Body of pancreas (tissue), 4 donors: ENCODE measurements around the gene GTF2F1. TPM values are rescaled to one million over a fixed set of nuclear protein-coding genes. Genes with fewer than 3 reads are reported as not detected.

Source experiments
- ATAC-seq: fragments of 150-250 bp; one replicate; pipeline ENCODE4 v1.9.1; 2016
- DNase-seq, 4 donors: peaks; one replicate each; pipeline ENCODE4 v3.0.0-alpha.2; 2019
- H3K27ac ChIP-seq, 4 donors: fragments of 200-600 bp; sonication (generic); 1 replicate in 3 of 4; 2 replicates in 1 of 4; pipeline versions ENCODE4 v1.5.1 to v1.6.1; 2016 to 2019; ENCODE audit warnings: mild to moderate bottlenecking in 1 of 4, mixed read lengths in 1 of 4, moderate library complexity in 1 of 4
- H3K27me3 ChIP-seq, 2 donors: fragments of 200-600 bp; sonication (generic); one replicate each; pipeline ENCODE4 v1.6.0; 2016; ENCODE audit warnings: mild to moderate bottlenecking in 1 of 2
- H3K36me3 ChIP-seq, 2 donors: fragments of 200-600 bp; sonication (generic); replicated peaks in 1 of 2; 2 replicates each; pipeline ENCODE4 v1.5.1; 2016; ENCODE audit warnings: low read depth in 2 of 2; ENCODE audit not compliant: insufficient read depth in 1 of 2
- H3K4me1 ChIP-seq: fragments of 200-600 bp; sonication (generic); one replicate; pipeline ENCODE4 v1.6.0; 2016
- H3K4me3 ChIP-seq, 2 donors: fragments of 200-600 bp; sonication (generic); 1 replicate in 1 of 2; 2 replicates in 1 of 2; pipeline ENCODE4 v1.5.1; 2016 to 2019
- H3K9me3 ChIP-seq, 3 donors: fragments of 200-600 bp; sonication (generic); 1 replicate in 2 of 3; 2 replicates in 1 of 3; pipeline ENCODE4 v1.5.1; 2016
- CTCF ChIP-seq, 7 experiments: fragments of 450-650 bp in 4 of 7; fragments of 200-600 bp in 3 of 7; sonication (generic) in 3 of 7; IDR thresholded peaks; one replicate each; pipeline ENCODE4 v1.5.1; 2016 to 2019; ENCODE audit warnings: antibody characterized with exemption in 7 of 7
- POLR2A ChIP-seq, 3 donors: fragments of 450-650 bp; IDR thresholded peaks; one replicate each; pipeline ENCODE4 v1.6.1; 2016; ENCODE audit warnings: antibody characterized with exemption in 3 of 3, mild to moderate bottlenecking in 2 of 3
- WGBS, 2 donors: methylation state at CpG; one replicate each; pipeline ENCODE4 v1.1.5; 2017; 5-methylcytosine and 5-hydroxymethylcytosine counted together
- intact Hi-C: fragments of 100-400 bp; cut with DNase I; formaldehyde crosslinking; loops from one replicate; pipeline ENCODE4 v1.15.1; 2023
- total RNA-seq, 2 donors: library from RNA; depleted of rRNA; stranded (reverse); fragments of >200 nt; gene quantifications; one replicate each; pipeline ENCODE4 v1.1.0, GENCODE V29; 2016

The GTF2F1 gene
- total RNA-seq, 2 donors from 2014 or later, result 37.4 to 51.1 TPM

DNA sequence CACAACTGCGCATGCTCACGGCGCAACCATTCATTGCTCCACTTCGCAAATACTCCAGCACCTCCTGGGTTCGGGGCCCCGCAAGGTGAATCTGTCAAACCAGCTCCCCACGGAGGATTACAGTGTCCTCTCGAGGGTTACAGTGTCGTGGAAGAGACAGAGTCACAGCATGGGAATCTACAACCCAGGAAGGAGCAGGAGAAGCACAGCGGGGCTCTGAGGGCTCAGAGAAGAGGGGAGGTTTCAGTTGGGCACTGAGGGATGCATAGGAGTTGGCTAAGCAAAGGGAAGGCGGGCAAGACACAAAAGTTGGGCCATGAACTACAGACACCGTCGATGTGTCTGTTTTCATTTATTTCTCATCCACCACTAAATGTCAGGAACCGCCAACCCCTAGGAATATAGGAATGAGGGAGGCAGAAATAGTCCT, 1.0 kb upstream of the GTF2F1 start:
- no peak for DNase-seq
- H3K27ac ChIP-seq, result peak overlapping the region; percentile 72 to 96 (median 90)

DNA sequence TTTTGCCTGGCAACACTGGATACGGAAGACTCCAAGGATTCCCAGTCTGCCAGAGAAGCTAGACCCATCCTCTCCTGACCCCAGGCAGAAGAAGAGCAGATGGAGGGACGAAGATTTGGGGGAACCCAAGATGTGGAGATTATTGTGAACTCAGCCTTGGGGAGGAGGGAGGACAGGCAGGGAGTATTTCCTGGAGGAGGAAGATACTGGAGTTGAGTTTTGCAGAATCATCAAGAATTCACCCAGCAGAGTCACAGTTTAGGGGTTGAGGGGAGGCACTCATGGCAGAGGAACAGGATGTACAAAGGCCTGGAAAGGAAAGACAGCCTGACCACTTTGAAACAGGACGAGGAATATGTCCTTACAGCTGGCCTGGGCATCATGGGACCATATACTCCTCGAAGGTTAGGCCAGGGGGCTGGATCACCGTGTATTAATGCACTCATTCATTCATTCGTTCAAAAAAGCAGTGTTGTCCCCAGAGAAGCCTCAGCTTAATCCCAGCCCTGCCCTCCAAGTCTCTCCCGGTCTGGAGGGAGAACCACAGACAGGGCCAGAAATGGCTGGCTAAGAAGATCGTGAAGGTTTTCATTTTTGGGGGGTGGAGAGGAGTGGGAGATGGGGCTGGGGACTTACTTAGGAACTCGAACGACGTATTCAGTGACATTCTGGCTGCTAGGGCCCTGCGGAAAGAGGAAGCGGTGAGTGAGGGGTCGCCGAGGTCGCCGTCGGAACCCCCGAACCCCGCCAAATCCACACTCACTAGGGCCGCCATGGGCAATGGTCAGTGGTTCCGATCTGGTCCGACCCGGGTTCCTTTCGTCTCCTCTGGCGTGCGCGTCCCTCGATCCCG, 517 bp downstream of the GTF2F1 start:
- intact Hi-C loops, result no loop called here
- ATAC-seq (no peak), DNase-seq (no peak)
- Histone ChIP-seq H3K4me3 (peak overlapping the region; percentile 65 to 73), H3K27me3 (no peaks in the 10 kb centered on the region), H3K9me3 (no peaks in the 10 kb centered on the region), H3K36me3 (peaks cover 7 to 15% of the 10 kb centered on the region in 2 donors), H3K27ac (peak overlapping the region in 3 of 4 donors; percentile 86 to 96 (median 93)), H3K4me1 (peaks cover 21% of the 10 kb centered on the region)
- 5 to 18% methylated on average over 14 to 30 of the region's 30 CpGs for WGBS, 2 donors
- TF ChIP-seq CTCF (IDR thresholded peaks at IDR 0.05) (no peak), POLR2A (IDR thresholded peaks at IDR 0.05) (no peak)

More for the DNA sequence above, 1.0 kb upstream of the GTF2F1 start:
- TF ChIP-seq CTCF (IDR thresholded peaks at IDR 0.05), result no peak
- TF ChIP-seq POLR2A (IDR thresholded peaks at IDR 0.05), result no peak
- H3K4me3 ChIP-seq, result peak overlapping the region; percentile 65 to 73
- H3K4me1 ChIP-seq, result peaks cover 21% of the 10 kb centered on the region
- WGBS, 2 donors, result 21 to 27% methylated on average over 14 of the region's 14 CpGs
- no peaks in the 10 kb centered on the region for H3K27me3 ChIP-seq
- peaks cover 0 to 5% of the 10 kb centered on the region in 2 donors for H3K36me3 ChIP-seq
- no peaks in the 10 kb centered on the region for H3K9me3 ChIP-seq
- intact Hi-C loops, result no loop called here
- ATAC-seq, result no peak

DNA sequence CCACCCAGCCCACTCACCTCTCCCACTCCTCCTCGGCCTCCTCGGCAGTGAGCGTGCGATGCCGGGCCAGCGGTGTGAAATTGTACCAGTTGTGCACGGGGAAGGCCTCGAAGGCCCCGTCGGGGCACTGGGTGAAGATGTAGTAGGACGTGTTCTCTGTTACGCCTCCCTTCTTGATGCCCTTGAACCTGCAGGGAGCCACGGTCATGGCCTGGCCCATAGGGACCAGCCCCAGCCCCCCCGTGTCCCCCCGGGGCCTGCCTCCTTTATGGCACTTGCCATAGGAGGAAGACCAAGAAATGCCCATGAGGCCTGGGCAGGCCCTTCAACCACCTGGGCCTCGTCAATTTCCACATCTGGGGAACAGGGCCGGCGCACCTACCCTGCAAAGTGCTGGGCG, 5.6 kb downstream of the GTF2F1 start:
- H3K4me3 ChIP-seq, result no peak overlapping the region
- no peaks in the 10 kb centered on the region for H3K9me3 ChIP-seq
- peaks cover 9% of the 10 kb centered on the region for H3K4me1 ChIP-seq
- DNase-seq (no peak), ATAC-seq (no peak)
- intact Hi-C loops, result no loop called here
- peaks cover 7 to 35% of the 10 kb centered on the region in 2 donors for H3K36me3 ChIP-seq
- no peak for TF ChIP-seq POLR2A (IDR thresholded peaks at IDR 0.05)
- TF ChIP-seq CTCF (IDR thresholded peaks at IDR 0.05), result no peak
- 98 to 100% methylated on average over 1 to 15 of the region's 19 CpGs for WGBS, 2 donors
- H3K27ac ChIP-seq, result no peak overlapping the region
- H3K27me3 ChIP-seq, result no peaks in the 10 kb centered on the region

DNA sequence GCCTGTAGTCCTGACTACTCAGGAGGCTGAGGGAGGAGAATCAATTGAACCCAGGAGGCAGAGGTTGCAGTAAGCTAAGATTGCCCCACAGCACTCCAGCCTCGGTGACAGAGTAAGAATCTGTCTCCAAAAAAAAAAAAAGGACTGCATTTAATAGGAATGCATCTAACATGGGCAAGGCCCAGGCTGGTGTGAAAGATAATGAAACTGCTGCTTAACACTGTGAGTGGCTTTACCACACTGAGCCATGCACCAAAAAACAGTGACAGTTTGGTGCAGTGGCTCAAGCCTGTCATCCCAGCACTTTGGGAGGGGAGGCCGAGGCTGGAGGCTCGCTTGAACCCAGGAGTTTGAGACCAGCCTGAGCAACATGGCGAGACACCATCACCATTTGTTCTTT, 8.6 kb downstream of the GTF2F1 start:
- no peak overlapping the region for H3K27ac ChIP-seq
- ATAC-seq (no peak), DNase-seq (no peak)
- intact Hi-C loops, result no loop called here
- no peaks in the 10 kb centered on the region for H3K4me1 ChIP-seq
- H3K36me3 ChIP-seq, result peaks cover 24 to 52% of the 10 kb centered on the region in 2 donors
- H3K27me3 ChIP-seq, result no peaks in the 10 kb centered on the region
- WGBS, 2 donors, result 92 to 97% methylated on average over 4 of the region's 4 CpGs
- H3K4me3 ChIP-seq, result no peak overlapping the region
- H3K9me3 ChIP-seq, result no peaks in the 10 kb centered on the region
- no peak for TF ChIP-seq CTCF (IDR thresholded peaks at IDR 0.05)
- TF ChIP-seq POLR2A (IDR thresholded peaks at IDR 0.05), result no peak
